K562 (cell line): ENCODE measurements around the gene GDF7. TPM values are rescaled to one million over a fixed set of nuclear protein-coding genes. Genes with fewer than 3 reads are reported as not detected.

Experiments used
- BDP1 ChIP-seq: IDR thresholded peaks from 3 replicates; pipeline ENCODE4 v1.6.1; 2011; ENCODE audit not compliant: insufficient read length, insufficient read depth
- BHLHE40 ChIP-seq: IDR thresholded peaks from 2 replicates; pipeline ENCODE4 v1.6.1; 2011; ENCODE audit warnings: low read length, improper control_type of control experiment
- JUND ChIP-seq, 2 experiments: IDR thresholded peaks; 2 replicates in 1 of 2; 3 replicates in 1 of 2; pipeline ENCODE4 v1.6.1; 2011; ENCODE audit warnings: borderline replicate concordance in 2 of 2, low read depth in 2 of 2, low read length in 2 of 2, improper control_type of control experiment in 1 of 2, missing biosample characterization in 1 of 2, missing genetic modification characterization in 1 of 2, missing genetic modification reagents in 1 of 2
- KAT7 ChIP-seq: sonication (generic); formaldehyde crosslinking; IDR thresholded peaks from 2 replicates; pipeline ENCODE4 v1.8.0; 2022; ENCODE audit warnings: missing genetic modification reagents, mild to moderate bottlenecking, borderline replicate concordance
- KLF16 ChIP-seq: IDR thresholded peaks from 2 replicates; pipeline ENCODE4 v1.6.1; 2016; ENCODE audit warnings: antibody characterized with exemption
- MGA ChIP-seq: fragments of 450-650 bp; IDR thresholded peaks from 2 replicates; pipeline ENCODE4 v1.6.1; 2016; ENCODE audit warnings: mild to moderate bottlenecking, moderate library complexity
- NFIX ChIP-seq: fragments of 250-450 bp; sonication (Bioruptor Pico); IDR thresholded peaks from 2 replicates; pipeline ENCODE4 v1.4.0; 2020; ENCODE audit warnings: low read depth, mild to moderate bottlenecking, moderate library complexity
- PHB ChIP-seq: fragments of 250-450 bp; sonication (Bioruptor Pico); IDR thresholded peaks from 2 replicates; pipeline ENCODE4 v1.5.0; 2021
- TBP ChIP-seq: optimal IDR thresholded peaks from 2 replicates; pipeline ENCODE3; 2011; ENCODE audit warnings: low read depth, low read length, improper control_type of control experiment
- ZZZ3 ChIP-seq: fragments of 450-650 bp; IDR thresholded peaks from 2 replicates; pipeline ENCODE4 v1.6.1; 2016; ENCODE audit warnings: antibody characterized with exemption, mild to moderate bottlenecking, moderate library complexity
- polyA plus RNA-seq, 8 experiments: library from polyadenylated mRNA; depleted of rRNA in 4 of 8; stranded (reverse) in 5 of 8; unstranded in 3 of 8; fragments of >200 nt; fragmentation: Nextera tagmentation in 2 of 8; fragmentation: Illumina TruSeq in 1 of 8; extraction: Ambion mirVana in 2 of 8; extraction: Trizol in 1 of 8; gene quantifications; 2 replicates each; pipeline versions ENCODE4 v1.2.1 to v1.2.3, GENCODE V29; 2011 to 2014; ENCODE audit warnings: inconsistent platforms in 1 of 8, missing spikeins in 1 of 8
- total RNA-seq, 7 experiments: library from RNA; depleted of rRNA in 6 of 7; stranded (reverse); fragments of >200 nt in 6 of 7; fragmentation: Illumina TruSeq in 2 of 7; extraction: Trizol in 2 of 7; gene quantifications; 2 replicates each; pipeline versions ENCODE4 v1.2.1 to v1.2.3, GENCODE V29; 2011 to 2021; ENCODE audit warnings: low replicate concordance in 1 of 7
- TF ChIP-seq, protein P1 (sequence below): fragments of 450-650 bp; IDR thresholded peaks from one replicate; pipeline ENCODE4 v1.6.1; 2018; ENCODE audit warnings: mild to moderate bottlenecking, moderate library complexity; ENCODE audit not compliant: partially characterized antibody
- TF ChIP-seq, protein P2 (sequence below): fragments of 250-450 bp; sonication (Bioruptor Pico); IDR thresholded peaks from 2 replicates; pipeline ENCODE4 v1.5.0; 2022; ENCODE audit warnings: mild to moderate bottlenecking

GDF7 gene
- total and polyA plus RNA-seq, 9 of the 15 experiments (the other 6 are each of a cell fraction or from before 2014, with no cell fraction given) = 0.01 TPM; not detected in 7

DNA sequence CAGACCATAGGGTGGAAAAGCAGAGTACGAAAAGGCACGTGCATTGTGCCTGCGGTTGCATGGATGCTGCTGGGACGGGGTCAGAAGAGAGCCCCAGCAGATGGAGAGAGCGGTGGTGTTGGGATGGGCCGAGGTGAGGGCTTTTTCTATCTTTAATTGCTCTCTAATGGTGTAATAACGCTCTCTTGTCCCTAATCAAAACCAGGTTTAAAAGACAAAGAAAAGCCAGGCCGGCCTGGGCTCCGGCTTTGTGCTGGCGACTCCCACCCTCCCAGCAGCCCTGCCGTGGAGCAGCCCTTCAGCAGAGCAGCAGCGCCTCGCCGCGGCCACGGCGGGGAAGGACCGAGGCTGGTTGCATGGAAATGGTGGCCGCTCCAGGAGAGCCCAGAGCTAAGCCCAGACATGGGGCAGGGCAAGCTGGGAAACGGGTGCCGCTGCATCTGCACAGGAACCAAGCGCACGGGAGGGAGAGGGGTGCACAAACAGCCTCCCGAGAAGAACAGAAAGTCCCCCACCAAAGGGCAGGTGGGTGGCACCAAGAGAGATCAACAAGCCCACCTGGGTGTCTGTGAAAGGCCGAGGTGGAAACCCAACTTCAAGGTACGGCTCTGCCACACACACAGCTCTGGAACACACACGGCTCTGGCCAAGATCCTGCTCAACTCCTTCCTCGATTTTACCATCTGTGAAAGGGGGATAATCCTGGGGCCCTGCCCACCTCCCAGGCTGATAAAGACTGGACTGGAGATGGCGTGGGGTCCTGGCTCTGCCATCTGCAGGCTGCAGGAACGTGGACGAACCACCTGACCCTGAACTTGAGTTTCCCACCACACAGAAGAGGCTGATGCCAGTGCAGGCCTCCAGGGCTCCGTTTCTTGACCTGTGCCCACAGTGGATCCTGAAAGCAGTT lies 31.0 kb upstream of the GDF7 start (continued):
- no peak for TF ChIP-seq TBP
- TF ChIP-seq PHB (CRISPR knock-in tag) = no peak
- no peak for TF ChIP-seq ZZZ3
- no peak for TF ChIP-seq MGA
- peak; percentile 57 for TF ChIP-seq JUND (IDR thresholded peaks at IDR 0.05; ENCODE audit: borderline replicate concordance, low read depth, low read length)
- TF ChIP-seq JUND (tag; IDR thresholded peaks at IDR 0.05; ENCODE audit: borderline replicate concordance, low read depth, low read length) = no peak
- TF ChIP-seq, protein P1, sequence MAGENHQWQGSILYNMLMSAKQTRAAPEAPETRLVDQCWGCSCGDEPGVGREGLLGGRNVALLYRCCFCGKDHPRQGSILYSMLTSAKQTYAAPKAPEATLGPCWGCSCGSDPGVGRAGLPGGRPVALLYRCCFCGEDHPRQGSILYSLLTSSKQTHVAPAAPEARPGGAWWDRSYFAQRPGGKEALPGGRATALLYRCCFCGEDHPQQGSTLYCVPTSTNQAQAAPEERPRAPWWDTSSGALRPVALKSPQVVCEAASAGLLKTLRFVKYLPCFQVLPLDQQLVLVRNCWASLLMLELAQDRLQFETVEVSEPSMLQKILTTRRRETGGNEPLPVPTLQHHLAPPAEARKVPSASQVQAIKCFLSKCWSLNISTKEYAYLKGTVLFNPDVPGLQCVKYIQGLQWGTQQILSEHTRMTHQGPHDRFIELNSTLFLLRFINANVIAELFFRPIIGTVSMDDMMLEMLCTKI = no peak
- TF ChIP-seq, protein P2, sequence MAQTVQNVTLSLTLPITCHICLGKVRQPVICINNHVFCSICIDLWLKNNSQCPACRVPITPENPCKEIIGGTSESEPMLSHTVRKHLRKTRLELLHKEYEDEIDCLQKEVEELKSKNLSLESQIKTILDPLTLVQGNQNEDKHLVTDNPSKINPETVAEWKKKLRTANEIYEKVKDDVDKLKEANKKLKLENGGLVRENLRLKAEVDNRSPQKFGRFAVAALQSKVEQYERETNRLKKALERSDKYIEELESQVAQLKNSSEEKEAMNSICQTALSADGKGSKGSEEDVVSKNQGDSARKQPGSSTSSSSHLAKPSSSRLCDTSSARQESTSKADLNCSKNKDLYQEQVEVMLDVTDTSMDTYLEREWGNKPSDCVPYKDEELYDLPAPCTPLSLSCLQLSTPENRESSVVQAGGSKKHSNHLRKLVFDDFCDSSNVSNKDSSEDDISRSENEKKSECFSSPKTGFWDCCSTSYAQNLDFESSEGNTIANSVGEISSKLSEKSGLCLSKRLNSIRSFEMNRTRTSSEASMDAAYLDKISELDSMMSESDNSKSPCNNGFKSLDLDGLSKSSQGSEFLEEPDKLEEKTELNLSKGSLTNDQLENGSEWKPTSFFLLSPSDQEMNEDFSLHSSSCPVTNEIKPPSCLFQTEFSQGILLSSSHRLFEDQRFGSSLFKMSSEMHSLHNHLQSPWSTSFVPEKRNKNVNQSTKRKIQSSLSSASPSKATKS (CRISPR knock-in tag) = no peak
- no peak for TF ChIP-seq BDP1
- TF ChIP-seq BHLHE40 = 0 out of 2 replicates have a peak, but pooled peaks have one; percentile 38
- no peak for TF ChIP-seq NFIX
- TF ChIP-seq KLF16 = no peak
- no peak for TF ChIP-seq KAT7 (CRISPR knock-in tag)
